Measurements from ENCODE around the gene LYRM4. TPM values are rescaled to one million over a fixed set of nuclear protein-coding genes. Genes with fewer than 3 reads are reported as not detected.

The LYRM4 gene
- total RNA-seq, 1 donor = 16.6 TPM

- no peak overlapping the region for H2AFZ ChIP-seq (ENCODE audit: low read length)
Measured at GRCh38 chr6:5202941-5203340, 57.8 kb downstream of the LYRM4 start.

GRCh38 chr6:5202206-5202605, 58.5 kb downstream of the LYRM4 start:
- no peak for TF ChIP-seq CTCF (IDR thresholded peaks at IDR 0.05; ENCODE audit: extremely low read depth, low read depth, low read length)
- no peaks in the 10 kb centered on the region for H3K79me2 ChIP-seq (ENCODE audit: insufficient read depth, low read length)

More at GRCh38 chr6:5202941-5203340, 57.8 kb downstream of the LYRM4 start:
- no peak for DNase-seq (ENCODE audit: insufficient read length, low spot score, missing footprints)
- Histone ChIP-seq H3K36me3 (ENCODE audit: insufficient read depth, low read length) (no peaks in the 10 kb centered on the region), H3K27me3 (ENCODE audit: insufficient read depth, low read length) (no peaks in the 10 kb centered on the region), H3K79me2 (ENCODE audit: insufficient read depth, low read length) (no peaks in the 10 kb centered on the region), H3K4me3 (ENCODE audit: insufficient read depth, low read length) (no peak overlapping the region), H3K9me3 (ENCODE audit: low read depth, low read length) (no peaks in the 10 kb centered on the region), H3K27ac (ENCODE audit: low read depth, low read length) (no peak overlapping the region), H4K20me1 (ENCODE audit: insufficient read depth, low read length) (peaks cover 3% of the 10 kb centered on the region), H3K4me1 (ENCODE audit: insufficient read depth, low read length) (peaks cover 34% of the 10 kb centered on the region), H3K4me2 (ENCODE audit: insufficient read depth, low read length) (no peak overlapping the region)
- no peak for TF ChIP-seq CTCF (IDR thresholded peaks at IDR 0.05; ENCODE audit: extremely low read depth, low read depth, low read length)

GRCh38 chr6:5201271-5201670, 59.5 kb downstream of the LYRM4 start:
- Histone ChIP-seq H3K27ac (ENCODE audit: low read depth, low read length) (peak overlapping the region; percentile 13), H3K36me3 (ENCODE audit: insufficient read depth, low read length) (no peaks in the 10 kb centered on the region), H4K20me1 (ENCODE audit: insufficient read depth, low read length) (peaks cover 3% of the 10 kb centered on the region), H3K4me1 (ENCODE audit: insufficient read depth, low read length) (peaks cover 29% of the 10 kb centered on the region), H3K4me3 (ENCODE audit: insufficient read depth, low read length) (no peak overlapping the region), H3K79me2 (ENCODE audit: insufficient read depth, low read length) (no peaks in the 10 kb centered on the region), H2AFZ (ENCODE audit: low read length) (no peak overlapping the region), H3K4me2 (ENCODE audit: insufficient read depth, low read length) (no peak overlapping the region), H3K27me3 (ENCODE audit: insufficient read depth, low read length) (no peaks in the 10 kb centered on the region), H3K9me3 (ENCODE audit: low read depth, low read length) (no peaks in the 10 kb centered on the region)
- DNase-seq (ENCODE audit: insufficient read length, low spot score, missing footprints) = no peak
- no peak for TF ChIP-seq CTCF (IDR thresholded peaks at IDR 0.05; ENCODE audit: extremely low read depth, low read depth, low read length)

More at GRCh38 chr6:5202206-5202605, 58.5 kb downstream of the LYRM4 start:
- Histone ChIP-seq H3K36me3 (ENCODE audit: insufficient read depth, low read length) (no peaks in the 10 kb centered on the region), H4K20me1 (ENCODE audit: insufficient read depth, low read length) (peaks cover 3% of the 10 kb centered on the region), H3K4me3 (ENCODE audit: insufficient read depth, low read length) (no peak overlapping the region), H3K9me3 (ENCODE audit: low read depth, low read length) (no peaks in the 10 kb centered on the region), H3K4me2 (ENCODE audit: insufficient read depth, low read length) (no peak overlapping the region), H2AFZ (ENCODE audit: low read length) (no peak overlapping the region), H3K27me3 (ENCODE audit: insufficient read depth, low read length) (no peaks in the 10 kb centered on the region), H3K27ac (ENCODE audit: low read depth, low read length) (no peak overlapping the region), H3K4me1 (ENCODE audit: insufficient read depth, low read length) (peaks cover 32% of the 10 kb centered on the region)
- no peak for DNase-seq (ENCODE audit: insufficient read length, low spot score, missing footprints)

GRCh38 chr6:5199702-5200101, 61.0 kb downstream of the LYRM4 start:
- Histone ChIP-seq H3K79me2 (ENCODE audit: insufficient read depth, low read length) (no peaks in the 10 kb centered on the region), H3K4me2 (ENCODE audit: insufficient read depth, low read length) (no peak overlapping the region), H3K36me3 (ENCODE audit: insufficient read depth, low read length) (no peaks in the 10 kb centered on the region), H3K4me1 (ENCODE audit: insufficient read depth, low read length) (peaks cover 14% of the 10 kb centered on the region), H4K20me1 (ENCODE audit: insufficient read depth, low read length) (peaks cover 3% of the 10 kb centered on the region), H3K9me3 (ENCODE audit: low read depth, low read length) (no peaks in the 10 kb centered on the region), H3K27me3 (ENCODE audit: insufficient read depth, low read length) (no peaks in the 10 kb centered on the region), H3K4me3 (ENCODE audit: insufficient read depth, low read length) (no peak overlapping the region), H2AFZ (ENCODE audit: low read length) (no peak overlapping the region), H3K27ac (ENCODE audit: low read depth, low read length) (no peak overlapping the region)
- TF ChIP-seq CTCF (IDR thresholded peaks at IDR 0.05; ENCODE audit: extremely low read depth, low read depth, low read length) = no peak
- DNase-seq (ENCODE audit: insufficient read length, low spot score, missing footprints) = no peak
